GM12878 (cell line): ENCODE data around the gene ISLR2. TPM values are rescaled to one million over a fixed set of nuclear protein-coding genes. Genes with fewer than 3 reads are reported as not detected.

Experiments
- ATAC-seq: fragments of 200-7000 bp; cut with Tn5 transposase; 3 replicates; pipeline ENCODE4 v1.9.1; 2020; ENCODE audit warnings: mild to moderate bottlenecking, moderate library complexity
- BruUV-seq: library from RNA; stranded (reverse); fragments of 400-500 nt; replicated peaks from 2 replicates; lab custom pipeline; 2021; lab: Mats Ljungman, UMichigan
- CTCF ChIA-PET: fragments of 300-600 bp; sonication (Branson Sonifier 250); formaldehyde crosslinking; extraction: SDS; loops from one replicate; lab custom pipeline; 2021; ENCODE audit warnings: inconsistent platforms; lab: Yijun Ruan, JAX
- POLR2A ChIA-PET: fragments of 350-600 bp; formaldehyde crosslinking; extraction: SDS; loops from one replicate; lab custom pipeline; 2021; ENCODE audit warnings: inconsistent platforms; lab: Charles Lee
- RAD21 ChIA-PET: fragments of 300-600 bp; sonication (Branson Sonifier 250); formaldehyde crosslinking; loops from one replicate; lab custom pipeline; 2023; ENCODE audit warnings: antibody characterized with exemption; ENCODE audit not compliant: unreplicated experiment; lab: Charles Lee
- SMC1A ChIA-PET: fragments of 300-600 bp; sonication (Branson Sonifier 250); formaldehyde crosslinking; loops from one replicate; lab custom pipeline; 2023; ENCODE audit not compliant: unreplicated experiment, uncharacterized antibody; lab: Charles Lee
- DNase-seq: peaks from one replicate; pipeline ENCODE4 v3.0.0-alpha.2; 2011; ENCODE audit warnings: low read depth, low spot score
- FAIRE-seq: peaks from 3 replicates; lab custom pipeline; 2011; peaks lifted over from hg19 to GRCh38; lab: Jason Lieb, UNC
- H2AFZ ChIP-seq: 2 replicates; pipeline ENCODE4 v1.6.0; 2011; ENCODE audit warnings: low read depth, low read length, control low read depth; ENCODE audit not compliant: control insufficient read depth
- H3K27ac ChIP-seq: 2 replicates; pipeline ENCODE4 v1.5.1; 2011; ENCODE audit warnings: control low read depth; ENCODE audit not compliant: control insufficient read depth, insufficient read depth
- H3K27me3 ChIP-seq, 2 experiments: replicated peaks in 1 of 2; 2 replicates each; pipeline versions ENCODE4 v1.6.0 to v1.6.1; 2011; ENCODE audit warnings: low read length in 1 of 2; ENCODE audit not compliant: control insufficient read depth in 2 of 2, insufficient read depth in 2 of 2
- H3K36me3 ChIP-seq, 2 experiments: 2 replicates each; pipeline ENCODE4 v1.5.1; 2011; ENCODE audit warnings: low read length in 1 of 2; ENCODE audit not compliant: control insufficient read depth in 2 of 2, insufficient read depth in 2 of 2
- H3K4me1 ChIP-seq: 2 replicates; pipeline ENCODE4 v1.6.1; 2011; ENCODE audit warnings: mild to moderate bottlenecking, low read length, moderate library complexity, mixed read lengths; ENCODE audit not compliant: control insufficient read depth, insufficient read depth
- H3K4me2 ChIP-seq: 2 replicates; pipeline ENCODE4 v1.6.0; 2011; ENCODE audit warnings: control low read depth; ENCODE audit not compliant: control insufficient read depth, insufficient read depth
- H3K4me3 ChIP-seq: fragments of 200-600 bp; sonication (generic); 2 replicates; pipeline ENCODE4 v1.5.1; 2016
- H3K79me2 ChIP-seq: 2 replicates; pipeline ENCODE4 v1.6.0; 2011; ENCODE audit warnings: low read length; ENCODE audit not compliant: control insufficient read depth, insufficient read depth
- H3K9ac ChIP-seq: 2 replicates; pipeline ENCODE4 v1.8.0; 2011; ENCODE audit warnings: low read length, control low read depth, mixed read lengths; ENCODE audit not compliant: control insufficient read depth, insufficient read depth
- H3K9me3 ChIP-seq: replicated peaks from 3 replicates; pipeline ENCODE4 v1.5.1; 2011; ENCODE audit warnings: mild to moderate bottlenecking, low read length; ENCODE audit not compliant: control insufficient read depth, insufficient read depth
- H4K20me1 ChIP-seq: 2 replicates; pipeline ENCODE4 v1.6.0; 2011; ENCODE audit not compliant: control insufficient read depth, insufficient read depth
- BHLHE40 ChIP-seq, 2 experiments: fragments of 450-650 bp in 1 of 2; IDR thresholded peaks; 2 replicates each; pipeline ENCODE4 v1.6.1; 2011 to 2017; ENCODE audit warnings: low read depth in 2 of 2, borderline replicate concordance in 1 of 2, improper control_type of control experiment in 1 of 2, low read length in 1 of 2, mild to moderate bottlenecking in 1 of 2
- CREM ChIP-seq: IDR thresholded peaks from 2 replicates; pipeline ENCODE4 v1.6.1; 2014; ENCODE audit warnings: antibody characterized with exemption, low read depth
- EP300 ChIP-seq, 2 experiments: fragments of 150-350 bp in 1 of 2; IDR thresholded peaks; 2 replicates each; pipeline ENCODE4 v1.6.1; 2011 to 2012; ENCODE audit warnings: low read depth in 2 of 2, low read length in 2 of 2, borderline replicate concordance in 1 of 2, improper control_type of control experiment in 1 of 2, inconsistent platforms in 1 of 2; ENCODE audit not compliant: control insufficient read depth in 1 of 2
- ESRRA ChIP-seq: IDR thresholded peaks from 2 replicates; pipeline ENCODE4 v1.6.1; 2012; ENCODE audit warnings: mild to moderate bottlenecking, low read length, improper control_type of control experiment
- EZH2 ChIP-seq: IDR thresholded peaks from 2 replicates; pipeline ENCODE4 v1.6.1; 2012; ENCODE audit warnings: low read depth, mild to moderate bottlenecking, control low read depth, inconsistent platforms, low read length, borderline replicate concordance; ENCODE audit not compliant: control insufficient read depth
- MTA2 ChIP-seq: fragments of 450-650 bp; IDR thresholded peaks from 2 replicates; pipeline ENCODE4 v1.6.1; 2016; ENCODE audit warnings: low read depth, mild to moderate bottlenecking, moderate library complexity
- PAX8 ChIP-seq: fragments of 450-650 bp; IDR thresholded peaks from 2 replicates; pipeline ENCODE4 v1.6.1; 2017; ENCODE audit warnings: mild to moderate bottlenecking, moderate library complexity
- RB1 ChIP-seq: fragments of 450-650 bp; formaldehyde crosslinking; IDR thresholded peaks from 2 replicates; pipeline ENCODE4 v1.6.1; 2017; ENCODE audit warnings: mild to moderate bottlenecking, borderline replicate concordance
- SIN3A ChIP-seq: IDR thresholded peaks from 2 replicates; pipeline ENCODE4 v1.6.1; 2012; ENCODE audit warnings: low read depth, low read length, improper control_type of control experiment
- TAF1 ChIP-seq: IDR thresholded peaks from 2 replicates; pipeline ENCODE4 v1.6.1; 2011; ENCODE audit warnings: mild to moderate bottlenecking, low read depth, low read length, borderline replicate concordance
- WGBS: methylation state at CpG from one replicate; pipeline ENCODE4 v1.1.6; 2016; ENCODE audit warnings: low lambda C conversion rate; ENCODE audit not compliant: insufficient replicate concordance, insufficient coverage; ENCODE audit errors: missing lambda C conversion rate; 5-methylcytosine and 5-hydroxymethylcytosine counted together
- in situ Hi-C: fragments of 300-500 bp; cut with MboI; formaldehyde crosslinking; loops from 9 replicates; pipeline ENCODE4 v1.14.3; 2018; ENCODE audit warnings: mixed read lengths
- intact Hi-C: fragments of 100-400 bp; cut with micrococcal nuclease; formaldehyde crosslinking; loops from one replicate; pipeline ENCODE4 v1.14.2; 2022; ENCODE audit not compliant: unreplicated experiment
- polyA plus RNA-seq, 11 experiments: library from polyadenylated mRNA; depleted of rRNA in 4 of 11; unstranded in 6 of 11; stranded (reverse) in 5 of 11; fragments of >200 nt; fragmentation: Nextera tagmentation in 4 of 11; fragmentation: Illumina TruSeq in 1 of 11; extraction: Ambion mirVana in 4 of 11; extraction: Trizol in 1 of 11; gene quantifications; 1 replicate in 1 of 11; 2 replicates in 10 of 11; pipeline versions ENCODE4 v1.2.1 to v1.2.3, GENCODE V29; 2011 to 2016; ENCODE audit warnings: inconsistent platforms in 2 of 11, missing spikeins in 2 of 11, low read depth in 1 of 11
- total RNA-seq, 4 experiments: library from RNA; depleted of rRNA in 3 of 4; stranded (reverse); fragments of >200 nt in 3 of 4; fragmentation: Illumina TruSeq in 1 of 4; extraction: Trizol in 1 of 4; gene quantifications; 2 replicates each; pipeline versions ENCODE4 v1.2.1 to v1.2.3, GENCODE V29; 2013 to 2021
- TF ChIP-seq, protein P1 (sequence below): IDR thresholded peaks from 2 replicates; pipeline ENCODE4 v1.6.1; 2012; ENCODE audit warnings: low read depth, low read length, improper control_type of control experiment
- TF ChIP-seq, protein P2 (sequence below): fragments of 450-650 bp; formaldehyde crosslinking; IDR thresholded peaks from 2 replicates; pipeline ENCODE4 v1.4.0; 2020; ENCODE audit warnings: mild to moderate bottlenecking, moderate library complexity
- TF ChIP-seq, protein P3 (sequence below): fragments of 450-650 bp; IDR thresholded peaks from 2 replicates; pipeline ENCODE4 v1.6.1; 2017; ENCODE audit warnings: mild to moderate bottlenecking, moderate library complexity

Gene ISLR2
- total and polyA plus RNA-seq, 10 of the 15 experiments (the other 5 are each of a cell fraction or from before 2014, with no cell fraction given) = 0.04 to 0.21 (median 0.07) TPM; not detected in 4

DNA sequence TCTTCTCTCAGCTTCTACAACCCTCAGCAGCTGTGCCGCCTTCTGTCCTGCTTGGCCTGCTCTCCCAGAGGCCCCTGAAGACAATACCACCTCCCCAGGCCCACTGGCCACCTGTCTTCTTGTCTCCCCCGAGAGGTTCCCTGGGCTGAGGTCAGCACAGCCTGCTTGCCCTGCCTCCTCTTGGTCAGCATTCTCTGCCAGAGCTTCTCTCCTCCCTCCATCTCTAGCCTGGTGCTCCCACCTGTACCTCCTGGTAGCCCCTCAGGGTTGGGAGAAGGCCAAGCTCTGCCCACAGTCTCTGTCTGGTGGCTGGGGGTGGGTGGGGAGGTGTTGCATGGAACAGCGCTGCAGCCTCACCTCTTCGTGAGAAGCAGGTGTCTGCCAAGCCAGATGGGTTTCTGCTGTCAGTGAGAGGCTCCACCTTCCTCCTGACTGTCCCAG lies 37.5 kb downstream of the ISLR2 start:
- 29% methylated on average over 4 of the region's 4 CpGs for WGBS
- no peak for DNase-seq
- intact Hi-C loops = no loop called here
- Histone ChIP-seq H3K4me1 (peaks cover 14% of the 10 kb centered on the region), H3K9ac (no peak overlapping the region), H2AFZ (no peak overlapping the region), H3K27me3 (no peaks in the 10 kb centered on the region)
- FAIRE-seq = no peak
- POLR2A ChIA-PET = no interaction called here
- no TSS peak for BruUV-seq
- CTCF ChIA-PET = interaction anchor here (0.7 kb wide), 1 partner anchor 50 kb away, joined by 4 read pairs; no protein-coding TSS in a partner anchor
- in situ Hi-C loops = no loop called here
- ATAC-seq = no peak
- SMC1A ChIA-PET = no interaction called here
- no peak for TF ChIP-seq RB1
- TF ChIP-seq MTA2 = no peak
- TF ChIP-seq, protein P1, sequence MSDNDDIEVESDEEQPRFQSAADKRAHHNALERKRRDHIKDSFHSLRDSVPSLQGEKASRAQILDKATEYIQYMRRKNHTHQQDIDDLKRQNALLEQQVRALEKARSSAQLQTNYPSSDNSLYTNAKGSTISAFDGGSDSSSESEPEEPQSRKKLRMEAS = no peak
- no peak for TF ChIP-seq EZH2
- TF ChIP-seq, protein P2, sequence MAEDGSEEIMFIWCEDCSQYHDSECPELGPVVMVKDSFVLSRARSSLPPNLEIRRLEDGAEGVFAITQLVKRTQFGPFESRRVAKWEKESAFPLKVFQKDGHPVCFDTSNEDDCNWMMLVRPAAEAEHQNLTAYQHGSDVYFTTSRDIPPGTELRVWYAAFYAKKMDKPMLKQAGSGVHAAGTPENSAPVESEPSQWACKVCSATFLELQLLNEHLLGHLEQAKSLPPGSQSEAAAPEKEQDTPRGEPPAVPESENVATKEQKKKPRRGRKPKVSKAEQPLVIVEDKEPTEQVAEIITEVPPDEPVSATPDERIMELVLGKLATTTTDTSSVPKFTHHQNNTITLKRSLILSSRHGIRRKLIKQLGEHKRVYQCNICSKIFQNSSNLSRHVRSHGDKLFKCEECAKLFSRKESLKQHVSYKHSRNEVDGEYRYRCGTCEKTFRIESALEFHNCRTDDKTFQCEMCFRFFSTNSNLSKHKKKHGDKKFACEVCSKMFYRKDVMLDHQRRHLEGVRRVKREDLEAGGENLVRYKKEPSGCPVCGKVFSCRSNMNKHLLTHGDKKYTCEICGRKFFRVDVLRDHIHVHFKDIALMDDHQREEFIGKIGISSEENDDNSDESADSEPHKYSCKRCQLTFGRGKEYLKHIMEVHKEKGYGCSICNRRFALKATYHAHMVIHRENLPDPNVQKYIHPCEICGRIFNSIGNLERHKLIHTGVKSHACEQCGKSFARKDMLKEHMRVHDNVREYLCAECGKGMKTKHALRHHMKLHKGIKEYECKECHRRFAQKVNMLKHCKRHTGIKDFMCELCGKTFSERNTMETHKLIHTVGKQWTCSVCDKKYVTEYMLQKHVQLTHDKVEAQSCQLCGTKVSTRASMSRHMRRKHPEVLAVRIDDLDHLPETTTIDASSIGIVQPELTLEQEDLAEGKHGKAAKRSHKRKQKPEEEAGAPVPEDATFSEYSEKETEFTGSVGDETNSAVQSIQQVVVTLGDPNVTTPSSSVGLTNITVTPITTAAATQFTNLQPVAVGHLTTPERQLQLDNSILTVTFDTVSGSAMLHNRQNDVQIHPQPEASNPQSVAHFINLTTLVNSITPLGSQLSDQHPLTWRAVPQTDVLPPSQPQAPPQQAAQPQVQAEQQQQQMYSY (CRISPR knock-in tag) = no peak
- TF ChIP-seq, protein P3, sequence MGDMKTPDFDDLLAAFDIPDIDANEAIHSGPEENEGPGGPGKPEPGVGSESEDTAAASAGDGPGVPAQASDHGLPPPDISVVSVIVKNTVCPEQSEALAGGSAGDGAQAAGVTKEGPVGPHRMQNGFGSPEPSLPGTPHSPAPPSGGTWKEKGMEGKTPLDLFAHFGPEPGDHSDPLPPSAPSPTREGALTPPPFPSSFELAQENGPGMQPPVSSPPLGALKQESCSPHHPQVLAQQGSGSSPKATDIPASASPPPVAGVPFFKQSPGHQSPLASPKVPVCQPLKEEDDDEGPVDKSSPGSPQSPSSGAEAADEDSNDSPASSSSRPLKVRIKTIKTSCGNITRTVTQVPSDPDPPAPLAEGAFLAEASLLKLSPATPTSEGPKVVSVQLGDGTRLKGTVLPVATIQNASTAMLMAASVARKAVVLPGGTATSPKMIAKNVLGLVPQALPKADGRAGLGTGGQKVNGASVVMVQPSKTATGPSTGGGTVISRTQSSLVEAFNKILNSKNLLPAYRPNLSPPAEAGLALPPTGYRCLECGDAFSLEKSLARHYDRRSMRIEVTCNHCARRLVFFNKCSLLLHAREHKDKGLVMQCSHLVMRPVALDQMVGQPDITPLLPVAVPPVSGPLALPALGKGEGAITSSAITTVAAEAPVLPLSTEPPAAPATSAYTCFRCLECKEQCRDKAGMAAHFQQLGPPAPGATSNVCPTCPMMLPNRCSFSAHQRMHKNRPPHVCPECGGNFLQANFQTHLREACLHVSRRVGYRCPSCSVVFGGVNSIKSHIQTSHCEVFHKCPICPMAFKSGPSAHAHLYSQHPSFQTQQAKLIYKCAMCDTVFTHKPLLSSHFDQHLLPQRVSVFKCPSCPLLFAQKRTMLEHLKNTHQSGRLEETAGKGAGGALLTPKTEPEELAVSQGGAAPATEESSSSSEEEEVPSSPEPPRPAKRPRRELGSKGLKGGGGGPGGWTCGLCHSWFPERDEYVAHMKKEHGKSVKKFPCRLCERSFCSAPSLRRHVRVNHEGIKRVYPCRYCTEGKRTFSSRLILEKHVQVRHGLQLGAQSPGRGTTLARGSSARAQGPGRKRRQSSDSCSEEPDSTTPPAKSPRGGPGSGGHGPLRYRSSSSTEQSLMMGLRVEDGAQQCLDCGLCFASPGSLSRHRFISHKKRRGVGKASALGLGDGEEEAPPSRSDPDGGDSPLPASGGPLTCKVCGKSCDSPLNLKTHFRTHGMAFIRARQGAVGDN = no peak
- TF ChIP-seq EP300 (IDR thresholded peaks at IDR 0.05; ENCODE audit: borderline replicate concordance in 1 of 2, control insufficient read depth in 1 of 2, low read depth in 2 of 2, low read length in 2 of 2) = no peak
- no peak for TF ChIP-seq CREM
- no peak for TF ChIP-seq BHLHE40 (IDR thresholded peaks at IDR 0.05; ENCODE audit: borderline replicate concordance in 1 of 2, low read depth in 2 of 2, low read length in 1 of 2)
- TF ChIP-seq PAX8 = no peak
- TF ChIP-seq TAF1 = no peak
- TF ChIP-seq SIN3A = no peak
- TF ChIP-seq ESRRA = no peak
- TF ChIP-seq, all 136 proteins: peak for 0
- H3K9me3 ChIP-seq = no peaks in the 10 kb centered on the region
- no peak overlapping the region for H3K27ac ChIP-seq
- RAD21 ChIA-PET = no interaction called here
- no peak overlapping the region for H3K4me2 ChIP-seq
- no peaks in the 10 kb centered on the region for H4K20me1 ChIP-seq
- no peaks in the 10 kb centered on the region for H3K79me2 ChIP-seq
- H3K36me3 ChIP-seq = no peaks in the 10 kb centered on the region
- H3K4me3 ChIP-seq = no peak overlapping the region
